Activated B cell treated with CpG ODN at 0.5 μM for 24 hours (primary cell): Measurements from ENCODE around the gene ZNF668. TPM values are rescaled to one million over a fixed set of nuclear protein-coding genes. Genes with fewer than 3 reads are reported as not detected.

ENCODE experiments used
- ATAC-seq: fragments of 200-7000 bp; cut with Tn5 transposase; one replicate; pipeline ENCODE4 v1.10.0; 2021; ENCODE audit warnings: low read depth, mild to moderate bottlenecking, moderate library complexity
- CTCF ChIA-PET: fragments of 350-600 bp; sonication (Branson Sonifier 250); formaldehyde crosslinking; loops from one replicate; lab custom pipeline; 2021; ENCODE audit warnings: antibody characterized with exemption; lab: Charles Lee
- POLR2A ChIA-PET: fragments of 350-600 bp; sonication (Branson Sonifier 250); formaldehyde crosslinking; loops from one replicate; lab custom pipeline; 2021; ENCODE audit warnings: antibody characterized with exemption; lab: Charles Lee
- DNase-seq: peaks from one replicate; pipeline ENCODE4 v3.0.0; 2022
- H3K27ac Mint-ChIP-seq: one replicate; pipeline ENCODE4 v1.8.0; 2020; ENCODE audit warnings: mixed read lengths
- H3K27me3 Mint-ChIP-seq: one replicate; pipeline ENCODE4 v1.8.0; 2021; ENCODE audit warnings: mixed read lengths
- H3K36me3 Mint-ChIP-seq: one replicate; pipeline ENCODE4 v1.8.0; 2021; ENCODE audit warnings: low read depth, mixed read lengths
- H3K4me1 Mint-ChIP-seq: one replicate; pipeline ENCODE4 v1.8.0; 2021; ENCODE audit warnings: mixed read lengths
- H3K4me3 Mint-ChIP-seq: one replicate; pipeline ENCODE4 v1.8.0; 2020; ENCODE audit warnings: mild to moderate bottlenecking, mixed read lengths
- H3K9me3 Mint-ChIP-seq: one replicate; pipeline ENCODE4 v1.8.0; 2020; ENCODE audit warnings: mixed read lengths
- intact Hi-C: fragments of 100-400 bp; cut with micrococcal nuclease; formaldehyde crosslinking; loops from one replicate; pipeline ENCODE4 v1.15.1; 2024
- total RNA-seq: library from RNA; stranded (reverse); gene quantifications from 2 replicates; pipeline ENCODE4 v1.2.3, GENCODE V29; 2022
- TF ChIP-seq, protein P1 (sequence below): fragments of 200-600 bp; IDR thresholded peaks from one replicate; pipeline ENCODE4 v1.8.0; 2022; ENCODE audit warnings: antibody characterized with exemption, mild to moderate bottlenecking

The ZNF668 gene
- total RNA-seq, 1 donor from 2014 or later = 10.1 TPM

DNA sequence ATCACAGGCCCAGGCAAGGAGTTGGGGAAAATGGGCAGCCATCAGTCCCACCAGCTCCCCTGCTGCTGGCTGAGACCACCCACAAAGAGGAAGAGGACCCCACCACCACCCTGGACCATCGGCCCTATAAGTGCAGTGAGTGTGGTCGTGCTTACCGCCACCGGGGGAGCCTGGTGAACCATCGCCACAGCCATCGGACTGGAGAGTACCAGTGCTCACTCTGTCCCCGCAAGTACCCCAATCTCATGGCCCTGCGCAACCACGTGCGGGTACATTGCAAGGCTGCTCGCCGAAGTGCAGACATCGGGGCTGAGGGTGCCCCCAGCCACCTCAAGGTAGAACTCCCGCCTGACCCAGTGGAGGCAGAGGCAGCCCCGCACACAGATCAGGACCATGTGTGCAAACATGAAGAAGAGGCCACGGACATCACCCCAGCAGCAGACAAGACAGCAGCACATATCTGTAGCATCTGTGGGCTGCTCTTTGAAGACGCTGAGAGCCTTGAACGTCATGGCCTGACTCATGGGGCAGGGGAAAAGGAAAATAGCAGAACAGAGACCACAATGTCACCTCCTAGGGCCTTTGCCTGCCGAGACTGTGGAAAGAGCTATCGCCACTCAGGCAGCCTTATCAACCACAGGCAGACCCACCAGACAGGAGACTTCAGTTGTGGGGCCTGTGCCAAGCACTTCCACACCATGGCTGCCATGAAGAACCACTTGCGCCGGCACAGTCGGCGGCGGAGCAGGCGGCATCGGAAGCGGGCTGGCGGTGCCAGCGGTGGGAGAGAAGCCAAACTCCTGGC is 3.8 kb upstream of the ZNF668 start:
- TF ChIP-seq, protein P1, sequence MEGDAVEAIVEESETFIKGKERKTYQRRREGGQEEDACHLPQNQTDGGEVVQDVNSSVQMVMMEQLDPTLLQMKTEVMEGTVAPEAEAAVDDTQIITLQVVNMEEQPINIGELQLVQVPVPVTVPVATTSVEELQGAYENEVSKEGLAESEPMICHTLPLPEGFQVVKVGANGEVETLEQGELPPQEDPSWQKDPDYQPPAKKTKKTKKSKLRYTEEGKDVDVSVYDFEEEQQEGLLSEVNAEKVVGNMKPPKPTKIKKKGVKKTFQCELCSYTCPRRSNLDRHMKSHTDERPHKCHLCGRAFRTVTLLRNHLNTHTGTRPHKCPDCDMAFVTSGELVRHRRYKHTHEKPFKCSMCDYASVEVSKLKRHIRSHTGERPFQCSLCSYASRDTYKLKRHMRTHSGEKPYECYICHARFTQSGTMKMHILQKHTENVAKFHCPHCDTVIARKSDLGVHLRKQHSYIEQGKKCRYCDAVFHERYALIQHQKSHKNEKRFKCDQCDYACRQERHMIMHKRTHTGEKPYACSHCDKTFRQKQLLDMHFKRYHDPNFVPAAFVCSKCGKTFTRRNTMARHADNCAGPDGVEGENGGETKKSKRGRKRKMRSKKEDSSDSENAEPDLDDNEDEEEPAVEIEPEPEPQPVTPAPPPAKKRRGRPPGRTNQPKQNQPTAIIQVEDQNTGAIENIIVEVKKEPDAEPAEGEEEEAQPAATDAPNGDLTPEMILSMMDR = no peak
- no peaks in the 10 kb centered on the region for H3K9me3 Mint-ChIP-seq
- POLR2A ChIA-PET = no interaction called here
- CTCF ChIA-PET = no interaction called here
- intact Hi-C loops = no loop called here
- H3K27me3 Mint-ChIP-seq = no peaks in the 10 kb centered on the region
- no peak overlapping the region for H3K27ac Mint-ChIP-seq
- peaks cover 27% of the 10 kb centered on the region for H3K4me1 Mint-ChIP-seq
- peaks cover 78% of the 10 kb centered on the region for H3K36me3 Mint-ChIP-seq
- H3K4me3 Mint-ChIP-seq = no peak overlapping the region
- ATAC-seq (no peak), DNase-seq (no peak)

DNA sequence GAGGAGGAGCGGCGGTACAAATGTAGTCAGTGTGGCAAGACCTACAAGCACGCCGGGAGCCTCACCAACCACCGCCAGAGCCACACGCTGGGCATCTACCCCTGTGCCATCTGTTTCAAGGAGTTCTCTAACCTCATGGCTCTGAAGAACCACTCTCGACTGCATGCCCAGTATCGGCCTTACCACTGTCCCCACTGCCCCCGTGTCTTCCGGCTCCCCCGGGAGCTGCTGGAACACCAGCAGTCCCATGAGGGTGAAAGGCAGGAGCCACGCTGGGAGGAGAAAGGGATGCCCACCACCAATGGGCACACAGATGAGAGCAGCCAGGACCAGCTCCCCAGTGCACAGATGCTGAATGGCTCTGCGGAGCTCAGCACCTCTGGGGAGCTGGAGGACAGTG is 3.0 kb upstream of the ZNF668 start:
- no peak overlapping the region for H3K27ac Mint-ChIP-seq
- peaks cover 32% of the 10 kb centered on the region for H3K4me1 Mint-ChIP-seq
- DNase-seq = no peak
- H3K4me3 Mint-ChIP-seq = no peak overlapping the region
- H3K36me3 Mint-ChIP-seq = peaks cover 77% of the 10 kb centered on the region
- POLR2A ChIA-PET = no interaction called here
- no peaks in the 10 kb centered on the region for H3K27me3 Mint-ChIP-seq
- no peak for ATAC-seq
- CTCF ChIA-PET = no interaction called here
- TF ChIP-seq, protein P1 = no peak
- H3K9me3 Mint-ChIP-seq = no peaks in the 10 kb centered on the region
- intact Hi-C loops = no loop called here

DNA sequence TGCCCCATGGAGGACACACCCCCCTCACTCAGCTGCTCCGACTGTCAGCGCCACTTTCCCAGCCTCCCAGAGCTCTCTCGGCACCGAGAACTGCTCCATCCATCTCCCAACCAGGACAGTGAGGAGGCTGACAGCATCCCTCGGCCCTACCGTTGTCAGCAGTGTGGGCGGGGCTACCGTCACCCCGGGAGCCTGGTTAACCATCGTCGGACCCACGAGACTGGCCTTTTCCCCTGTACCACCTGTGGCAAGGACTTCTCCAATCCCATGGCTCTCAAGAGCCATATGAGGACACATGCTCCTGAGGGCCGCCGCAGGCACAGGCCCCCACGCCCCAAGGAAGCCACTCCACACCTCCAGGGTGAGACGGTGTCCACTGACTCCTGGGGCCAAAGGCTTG is 2.3 kb upstream of the ZNF668 start:
- ATAC-seq = no peak
- Mint-ChIP-seq H3K27ac (no peak overlapping the region), H3K9me3 (no peaks in the 10 kb centered on the region), H3K27me3 (no peaks in the 10 kb centered on the region), H3K4me1 (peaks cover 37% of the 10 kb centered on the region), H3K4me3 (peak overlapping the region; percentile 95), H3K36me3 (peaks cover 74% of the 10 kb centered on the region)
- intact Hi-C loops = no loop called here
- CTCF ChIA-PET = no interaction called here
- TF ChIP-seq, protein P1 = no peak
- no peak for DNase-seq
- POLR2A ChIA-PET = interaction anchor here (1.6 kb wide), 1 partner anchor 16 kb away, joined by 8 read pairs; no protein-coding TSS in a partner anchor

DNA sequence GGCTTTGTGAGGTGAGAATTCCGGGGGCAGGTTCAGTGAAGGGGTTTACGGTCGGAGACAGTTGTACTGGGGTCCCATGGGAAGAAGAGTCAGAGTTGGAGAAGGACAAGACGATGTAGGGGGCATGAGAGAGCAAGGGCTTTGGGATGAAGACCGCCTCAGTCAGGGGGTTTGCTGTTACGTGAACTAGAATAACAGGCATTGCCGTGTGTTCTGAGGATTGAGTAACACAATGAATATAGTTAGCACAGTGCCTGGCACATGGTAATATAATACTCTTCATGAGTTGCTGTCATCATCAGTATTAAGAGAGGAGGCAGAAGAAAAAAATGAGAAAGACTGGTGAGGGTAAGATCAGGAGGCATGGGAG is 759 bp upstream of the ZNF668 start:
- Mint-ChIP-seq H3K4me3 (peak overlapping the region; percentile 95), H3K27ac (peak overlapping the region; percentile 91), H3K9me3 (no peaks in the 10 kb centered on the region), H3K4me1 (peaks cover 34% of the 10 kb centered on the region), H3K27me3 (no peaks in the 10 kb centered on the region), H3K36me3 (peaks cover 60% of the 10 kb centered on the region)
- ATAC-seq = no peak
- ChIA-PET POLR2A (interaction anchor here (0.7 to 2.9 kb wide), 20 partner anchors 9 to 799 kb away, joined by 3 to 59 read pairs (median 10); partner anchors contain the start of genes ARMC5, FBRS, FUS and KAT8), CTCF (interaction anchor here (1.4 kb wide), 2 partner anchors 68 to 386 kb away, joined by 3 to 8 read pairs; no protein-coding TSS in a partner anchor)
- intact Hi-C loops = loop anchor here (1.0 to 5.0 kb wide), 12 partner anchors 20 to 548 kb away; partner anchors contain the start of genes ARMC5, CTF1, FBXL19 and FUS
- no peak for DNase-seq
- TF ChIP-seq, protein P1 = no peak
